Prostate gland (tissue), 2 donors: ENCODE measurements around the gene DIP2B. TPM values are rescaled to one million over a fixed set of nuclear protein-coding genes. Genes with fewer than 3 reads are reported as not detected.
A peak's percentile ranks its signal among the peaks of the same experiment; 100 is the strongest.
"Not testable (repeated sequence)": the region's sequence is repeated elsewhere in the genome, so short reads cannot be mapped to it uniquely, and the experiment has no call there.

Experiments used
- DNase-seq: peaks from one replicate; pipeline ENCODE4 v3.0.0-alpha.2; 2019; ENCODE audit warnings: low spot score
- H3K27ac ChIP-seq, 2 donors: fragments of 200-600 bp; sonication (generic); 2 replicates each; pipeline ENCODE4 v1.5.1; 2017 to 2019
- H3K27me3 ChIP-seq: fragments of 200-600 bp; sonication (generic); replicated peaks from 2 replicates; pipeline ENCODE4 v1.5.1; 2019; ENCODE audit not compliant: insufficient read depth
- H3K36me3 ChIP-seq, 2 donors: fragments of 200-600 bp; sonication (generic); 1 replicate in 1 of 2; 2 replicates in 1 of 2; pipeline versions ENCODE4 v1.5.1 to v1.8.1; 2017 to 2019
- H3K4me1 ChIP-seq: fragments of 200-600 bp; sonication (generic); replicated peaks from 2 replicates; pipeline ENCODE4 v1.5.1; 2019
- H3K4me3 ChIP-seq, 2 donors: fragments of 200-600 bp; sonication (generic); 2 replicates each; pipeline ENCODE4 v1.5.1; 2017 to 2019
- H3K9me3 ChIP-seq: fragments of 200-600 bp; sonication (generic); 2 replicates; pipeline ENCODE4 v1.5.1; 2017
- POLR2A ChIP-seq: fragments of 450-650 bp; IDR thresholded peaks from one replicate; pipeline ENCODE4 v1.6.1; 2016; ENCODE audit warnings: antibody characterized with exemption, mild to moderate bottlenecking
- POLR2AphosphoS5 ChIP-seq: sonication (generic); formaldehyde crosslinking; IDR thresholded peaks from one replicate; pipeline ENCODE4 v1.6.1; 2017; ENCODE audit warnings: antibody characterized with exemption
- WGBS: methylation state at CpG from one replicate; pipeline ENCODE4 v1.1.5; 2018; 5-methylcytosine and 5-hydroxymethylcytosine counted together
- intact Hi-C: fragments of 100-400 bp; cut with DNase I; formaldehyde crosslinking; loops from one replicate; pipeline ENCODE4 v1.14.2; 2022
- total RNA-seq, 2 donors: library from RNA; depleted of rRNA; stranded (reverse); fragments of >200 nt; gene quantifications; one replicate each; pipeline ENCODE4 v1.1.0, GENCODE V29; 2016
- TF ChIP-seq, protein P1 (sequence below), 4 experiments: fragments of 200-600 bp in 2 of 4; fragments of 450-650 bp in 2 of 4; sonication (generic) in 2 of 4; IDR thresholded peaks; 1 replicate in 3 of 4; 2 replicates in 1 of 4; pipeline ENCODE4 v1.5.1; 2016 to 2019; ENCODE audit warnings: antibody characterized with exemption in 4 of 4, mild to moderate bottlenecking in 2 of 4, moderate library complexity in 2 of 4

DIP2B gene
- total RNA-seq, 2 donors from 2014 or later, result 23.2 to 56.3 TPM

DNA sequence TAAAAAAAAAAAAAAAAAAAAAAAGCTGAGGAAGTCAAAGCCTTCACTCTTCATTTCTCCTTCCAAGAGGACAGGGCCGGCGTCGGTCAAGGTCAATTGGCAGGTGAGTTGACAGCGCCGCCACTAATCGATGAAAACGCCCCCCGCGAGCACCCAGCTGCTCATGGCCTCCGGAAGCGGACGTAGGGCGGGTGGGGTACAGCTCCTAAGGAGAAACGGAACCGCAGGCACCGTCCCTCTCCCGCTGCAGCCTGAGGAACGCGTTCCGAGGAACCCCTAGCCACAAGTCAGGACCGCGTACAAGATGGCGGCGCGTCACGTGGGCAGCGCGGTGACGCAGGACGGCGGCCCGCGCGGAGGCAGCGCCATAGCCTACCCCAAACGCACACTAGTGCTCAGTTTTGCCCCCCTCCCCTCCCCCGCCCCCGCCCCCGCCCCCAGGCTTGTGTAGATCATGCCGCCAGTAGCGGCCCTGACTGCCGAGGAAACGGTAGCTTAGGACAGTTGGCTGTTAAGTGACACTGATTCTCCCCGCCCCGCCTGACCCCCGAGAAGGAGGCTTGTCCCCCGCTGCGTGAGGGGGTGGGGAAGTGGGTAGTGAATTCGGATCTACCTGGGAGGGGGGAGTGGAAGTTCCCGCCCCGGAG lies 259.0 kb downstream of the DIP2B start, which contains the start of gene ATF1:
Gene ATF1 (plus strand): TSS at position 463 of the 647 bp plus-strand sequence. CDS start 16,045 bp downstream, outside the sequence.
- intact Hi-C loops, result no loop called here
- no peaks in the 10 kb centered on the region for H3K9me3 ChIP-seq
- H3K27me3 ChIP-seq, result no peaks in the 10 kb centered on the region
- WGBS, result 0% methylated on average over 22 of the region's 51 CpGs
- no peaks in the 10 kb centered on the region for H3K36me3 ChIP-seq
- peak within 1 kb of the TSS; percentile 98 to 99 for H3K27ac ChIP-seq
- peak; percentile 87 for DNase-seq
- TF ChIP-seq POLR2AphosphoS5 (peak; percentile 87), POLR2A (peak; percentile 42)
- TF ChIP-seq, protein P1, sequence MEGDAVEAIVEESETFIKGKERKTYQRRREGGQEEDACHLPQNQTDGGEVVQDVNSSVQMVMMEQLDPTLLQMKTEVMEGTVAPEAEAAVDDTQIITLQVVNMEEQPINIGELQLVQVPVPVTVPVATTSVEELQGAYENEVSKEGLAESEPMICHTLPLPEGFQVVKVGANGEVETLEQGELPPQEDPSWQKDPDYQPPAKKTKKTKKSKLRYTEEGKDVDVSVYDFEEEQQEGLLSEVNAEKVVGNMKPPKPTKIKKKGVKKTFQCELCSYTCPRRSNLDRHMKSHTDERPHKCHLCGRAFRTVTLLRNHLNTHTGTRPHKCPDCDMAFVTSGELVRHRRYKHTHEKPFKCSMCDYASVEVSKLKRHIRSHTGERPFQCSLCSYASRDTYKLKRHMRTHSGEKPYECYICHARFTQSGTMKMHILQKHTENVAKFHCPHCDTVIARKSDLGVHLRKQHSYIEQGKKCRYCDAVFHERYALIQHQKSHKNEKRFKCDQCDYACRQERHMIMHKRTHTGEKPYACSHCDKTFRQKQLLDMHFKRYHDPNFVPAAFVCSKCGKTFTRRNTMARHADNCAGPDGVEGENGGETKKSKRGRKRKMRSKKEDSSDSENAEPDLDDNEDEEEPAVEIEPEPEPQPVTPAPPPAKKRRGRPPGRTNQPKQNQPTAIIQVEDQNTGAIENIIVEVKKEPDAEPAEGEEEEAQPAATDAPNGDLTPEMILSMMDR (IDR thresholded peaks at IDR 0.05), result peak in 1 of 4 experiments; percentile 2
- H3K4me1 ChIP-seq, result no peaks in the 10 kb centered on the region
- peak within 1 kb of the TSS; percentile 93 to 99 for H3K4me3 ChIP-seq

DNA sequence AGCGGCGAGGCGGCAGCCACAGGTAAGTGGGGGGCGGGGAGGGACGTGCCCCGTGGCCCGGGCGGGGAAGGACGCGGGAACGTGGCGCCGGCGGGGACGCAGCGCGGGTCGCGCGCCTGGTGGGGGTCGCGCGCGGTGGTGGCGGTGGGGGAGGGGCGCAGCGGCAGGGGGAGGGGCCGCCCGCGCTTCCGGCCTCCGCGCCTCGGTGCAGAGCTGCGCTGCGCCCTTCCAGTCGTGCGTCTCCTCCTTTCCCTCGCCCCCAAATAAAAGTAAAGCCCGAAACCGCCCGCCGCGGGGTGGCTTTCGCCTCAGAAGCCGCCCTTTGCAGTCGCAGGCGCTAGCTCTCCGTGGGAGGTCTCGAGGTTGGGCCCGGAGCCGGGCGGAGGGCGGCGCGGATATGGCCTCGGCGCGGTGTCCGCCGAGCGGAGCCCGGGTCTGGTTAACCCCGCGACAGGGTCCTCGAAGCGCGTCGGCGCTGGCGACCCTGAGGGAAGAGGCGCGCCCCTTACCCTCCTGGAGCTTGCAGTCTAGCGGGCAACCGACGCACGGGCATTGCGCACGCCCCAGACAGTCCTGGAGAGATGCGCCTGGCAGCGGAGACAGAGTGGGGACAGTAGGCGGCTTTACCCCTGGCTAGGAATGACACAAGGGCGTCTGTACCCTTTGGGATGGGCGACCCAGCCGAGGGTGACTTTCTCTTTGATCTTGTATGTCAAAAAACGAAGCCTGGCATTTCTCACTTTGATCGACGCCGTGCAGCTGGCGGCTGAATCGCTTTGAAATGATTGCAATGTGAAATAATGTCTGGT lies 259.7 kb downstream of the DIP2B start:
- H3K27me3 ChIP-seq, result no peaks in the 10 kb centered on the region
- H3K4me1 ChIP-seq, result no peaks in the 10 kb centered on the region
- intact Hi-C loops, result loop anchor here (5.0 kb wide), 1 partner anchor 223 kb away; no protein-coding TSS in a partner anchor
- no peaks in the 10 kb centered on the region for H3K9me3 ChIP-seq
- TF ChIP-seq POLR2A, result no peak
- TF ChIP-seq, protein P1 (IDR thresholded peaks at IDR 0.05), result peak in 1 of 4 experiments; percentile 10
- H3K36me3 ChIP-seq, result no peaks in the 10 kb centered on the region
- peak; percentile 30 for DNase-seq
- H3K27ac ChIP-seq, result peak overlapping the region; percentile 98 to 99
- H3K4me3 ChIP-seq, result peak overlapping the region; percentile 93 to 99
- 2% methylated on average over 78 of the region's 91 CpGs for WGBS

DNA sequence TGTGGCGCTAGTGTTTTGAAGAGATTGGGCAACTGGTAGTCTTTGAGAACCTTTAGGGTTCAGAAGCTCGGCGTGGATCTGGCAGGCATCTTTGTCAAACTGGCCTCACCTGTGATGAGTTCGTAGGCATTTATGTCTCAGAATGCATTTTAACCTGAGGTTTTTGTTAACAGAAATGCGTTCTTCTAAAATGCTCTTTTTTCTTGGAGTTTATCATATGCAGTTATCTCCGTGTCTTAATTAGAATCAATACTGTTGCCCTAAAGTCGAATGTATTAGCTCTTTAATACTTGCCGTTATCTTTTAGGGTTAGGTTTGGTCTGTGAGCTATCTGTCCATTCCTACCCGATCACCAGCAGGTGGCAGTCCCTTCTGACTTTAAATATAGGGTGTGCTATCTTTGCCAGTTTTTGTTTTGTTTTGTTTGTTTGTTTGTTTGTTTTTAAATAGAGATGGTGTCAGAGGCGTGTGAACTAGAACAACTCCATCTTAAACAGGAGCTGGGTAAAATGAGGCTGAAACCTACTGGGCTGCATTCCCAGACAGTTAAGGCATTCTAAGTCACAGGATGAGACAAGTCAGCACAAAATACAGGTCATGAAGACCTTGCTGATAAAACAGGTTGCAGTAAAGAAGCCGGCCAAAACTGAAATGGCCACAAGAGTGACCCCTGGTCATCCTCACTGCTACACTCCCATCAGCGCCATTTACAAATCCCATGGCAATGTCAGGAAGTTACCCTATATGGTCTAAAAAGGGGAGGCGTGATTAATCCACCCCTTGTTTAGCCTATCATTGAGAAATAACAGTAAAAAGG lies 260.5 kb downstream of the DIP2B start:
- Histone ChIP-seq H3K27me3 (no peaks in the 10 kb centered on the region), H3K4me3 (peak overlapping the region; percentile 93 to 99), H3K27ac (peak overlapping the region; percentile 98 to 99), H3K4me1 (no peaks in the 10 kb centered on the region), H3K9me3 (no peaks in the 10 kb centered on the region), H3K36me3 (no peaks in the 10 kb centered on the region)
- intact Hi-C loops, result loop anchor here (5.0 kb wide), 1 partner anchor 222 kb away; no protein-coding TSS in a partner anchor
- 11% methylated on average over 13 of the region's 13 CpGs for WGBS
- no peak for DNase-seq
- TF ChIP-seq POLR2AphosphoS5 (no peak), POLR2A (no peak)
- TF ChIP-seq, protein P1 (IDR thresholded peaks at IDR 0.05), result peak in 3 of 4 experiments; percentile 43 to 74 (median 69)

DNA sequence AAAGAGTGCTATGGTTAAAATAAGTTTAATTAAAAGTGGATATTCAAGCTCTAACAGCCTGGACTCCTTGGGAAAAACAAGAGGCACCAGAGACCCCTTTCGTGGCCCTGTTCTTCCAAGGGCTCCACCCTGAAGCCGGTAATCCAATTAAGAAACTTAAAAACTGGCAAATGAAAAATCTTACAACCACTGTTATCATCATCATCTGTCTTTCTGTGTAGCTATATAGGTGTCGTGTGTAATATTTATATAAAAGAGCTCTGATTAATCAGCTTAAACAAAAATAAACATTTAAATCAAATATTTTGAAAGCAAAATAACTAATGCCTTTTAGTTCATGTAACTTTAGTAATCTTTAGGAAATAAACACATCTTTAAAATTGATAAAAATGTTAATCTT lies 263.6 kb downstream of the DIP2B start:
- WGBS, result 61% methylated on average over 3 of the region's 3 CpGs
- no peaks in the 10 kb centered on the region for H3K36me3 ChIP-seq
- H3K27ac ChIP-seq, result no peak overlapping the region
- no peak for DNase-seq
- no peaks in the 10 kb centered on the region for H3K4me1 ChIP-seq
- no peaks in the 10 kb centered on the region for H3K9me3 ChIP-seq
- H3K27me3 ChIP-seq, result no peaks in the 10 kb centered on the region
- TF ChIP-seq POLR2AphosphoS5 (no peak), POLR2A (no peak)
- TF ChIP-seq, protein P1 (IDR thresholded peaks at IDR 0.05), result no peak
- H3K4me3 ChIP-seq, result no peak overlapping the region
- intact Hi-C loops, result loop anchor here (5.0 kb wide), 1 partner anchor 219 kb away; no protein-coding TSS in a partner anchor

DNA sequence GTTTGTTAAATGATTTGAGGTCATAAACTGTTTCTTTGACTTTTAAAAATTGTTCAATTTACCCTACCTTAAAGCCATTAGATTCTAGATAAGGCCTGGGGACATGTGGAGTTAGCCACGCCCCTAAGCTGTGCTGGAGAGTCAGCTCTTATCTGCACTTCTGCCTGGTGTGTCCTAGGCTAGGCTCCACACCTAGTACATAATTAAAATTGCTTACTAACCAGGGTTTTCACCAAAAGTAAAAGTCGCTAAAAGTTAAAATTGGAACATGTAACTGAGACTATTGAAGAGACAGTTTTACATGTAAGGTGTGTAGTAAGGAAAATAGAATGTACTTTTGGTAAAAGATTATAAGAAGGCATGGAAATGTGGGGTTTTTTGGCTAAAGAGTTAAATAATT lies 264.0 kb downstream of the DIP2B start:
- 85% methylated on average over 2 of the region's 2 CpGs for WGBS
- not testable (repeated sequence) for H3K27ac ChIP-seq, H3K4me3 ChIP-seq, H3K4me1 ChIP-seq, H3K9me3 ChIP-seq, H3K27me3 ChIP-seq, DNase-seq, H3K36me3 ChIP-seq
- intact Hi-C loops, result loop anchor here (5.0 kb wide), 1 partner anchor 218 kb away; no protein-coding TSS in a partner anchor
